C4-2B (cell line): ENCODE data around the gene MAML3.

Source experiments
- CTCF ChIP-seq: fragments of 450-650 bp; conservative IDR thresholded peaks from 2 replicates; pipeline ENCODE4 v1.5.1; 2017; ENCODE audit warnings: mild to moderate bottlenecking
- ZFX ChIP-seq: fragments of 450-650 bp; IDR thresholded peaks from 2 replicates; pipeline ENCODE4 v1.6.1; 2017

- no peak for TF ChIP-seq CTCF
- TF ChIP-seq ZFX = no peak
Measured at GRCh38 chr4:139954512-139954911, 199.5 kb downstream of the MAML3 start.
